Naive thymus-derived CD8-positive, alpha-beta T cell (primary cell): Measurements from ENCODE around the gene ANKRD22. TPM values are rescaled to one million over a fixed set of nuclear protein-coding genes. Genes with fewer than 3 reads are reported as not detected.
A peak's percentile ranks its signal among the peaks of the same experiment; 100 is the strongest.

Experiments used
- ATAC-seq, 2 donors: fragments of 150-1000 bp; cut with Tn5 transposase in 1 of 2; sonication (Bioruptor Pico), chemical (Tn5 transposase) in 1 of 2; 1 replicate in 1 of 2; 2 replicates in 1 of 2; pipeline ENCODE4 v1.10.0; 2021; ENCODE audit warnings: mild to moderate bottlenecking in 2 of 2, moderate library complexity in 2 of 2
- POLR2A ChIA-PET: fragments of 350-600 bp; sonication (Branson Sonifier 250); formaldehyde crosslinking; loops from one replicate; lab custom pipeline; 2021; ENCODE audit warnings: antibody characterized with exemption; lab: Charles Lee
- DNase-seq, 10 donors: peaks; one replicate each; pipeline versions ENCODE4 v3.0.0 to v3.0.0-alpha.2; 2020 to 2022
- H3K27ac Mint-ChIP-seq, 10 donors: one replicate each; pipeline ENCODE4 v1.8.0; 2020 to 2022; ENCODE audit warnings: mild to moderate bottlenecking in 10 of 10, mixed read lengths in 10 of 10, moderate library complexity in 4 of 10, inconsistent platforms in 1 of 10
- H3K27me3 Mint-ChIP-seq, 5 donors: one replicate each; pipeline ENCODE4 v1.8.0; 2021 to 2022; ENCODE audit warnings: mixed read lengths in 5 of 5
- H3K36me3 Mint-ChIP-seq, 3 donors: one replicate each; pipeline ENCODE4 v1.8.0; 2020 to 2022; ENCODE audit warnings: mixed read lengths in 3 of 3, mild to moderate bottlenecking in 2 of 3, inconsistent platforms in 1 of 3
- H3K4me1 Mint-ChIP-seq, 4 donors: one replicate each; pipeline ENCODE4 v1.8.0; 2021 to 2022; ENCODE audit warnings: mixed read lengths in 4 of 4
- H3K4me3 Mint-ChIP-seq, 10 donors: one replicate each; pipeline ENCODE4 v1.8.0; 2020 to 2022; ENCODE audit warnings: mild to moderate bottlenecking in 10 of 10, mixed read lengths in 10 of 10, moderate library complexity in 6 of 10, inconsistent platforms in 1 of 10
- H3K9me3 Mint-ChIP-seq, 9 donors: one replicate each; pipeline ENCODE4 v1.8.0; 2020 to 2022; ENCODE audit warnings: mixed read lengths in 9 of 9, mild to moderate bottlenecking in 3 of 9, inconsistent platforms in 1 of 9, moderate library complexity in 1 of 9
- polyA plus RNA-seq, 3 donors: library from polyadenylated mRNA; unstranded; fragments of 300-500 nt; fragmentation: Illumina TruSeq; gene quantifications; one replicate each; pipeline ENCODE4 v1.2.3, GENCODE V29; 2021
- total RNA-seq, 8 experiments: library from RNA in 2 of 8; stranded (reverse) in 2 of 8; gene quantifications; one replicate each; pipeline ENCODE4 v1.2.3 and lab custom pipeline; 2021 to 2026

ANKRD22 gene
- total and polyA plus RNA-seq, 5 experiments from 2014 or later = 0.23 to 0.63 (median 0.34) TPM; not detected in 1

DNA sequence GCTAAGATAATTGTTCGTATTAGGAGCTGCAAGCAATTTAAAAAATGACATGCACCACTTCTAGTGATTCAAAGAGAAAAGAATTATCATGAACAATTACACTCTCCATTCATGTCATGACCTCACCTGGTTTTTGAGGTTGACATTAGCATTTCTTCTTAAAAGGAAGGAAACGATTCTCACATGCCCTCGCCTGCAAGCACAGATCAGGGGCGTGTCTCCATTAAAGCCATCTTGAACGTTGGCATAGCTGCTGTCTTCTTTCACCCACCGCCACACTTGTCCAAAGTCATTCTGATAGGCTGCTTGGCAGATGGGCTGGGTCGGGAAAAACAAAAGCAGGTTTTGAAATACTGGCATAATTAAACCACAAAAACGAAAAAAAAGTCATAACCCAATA, 19.9 kb downstream of the ANKRD22 start:
- peak overlapping the region in 5 of 10 donors; percentile 2 to 35 (median 19) for H3K4me3 Mint-ChIP-seq

DNA sequence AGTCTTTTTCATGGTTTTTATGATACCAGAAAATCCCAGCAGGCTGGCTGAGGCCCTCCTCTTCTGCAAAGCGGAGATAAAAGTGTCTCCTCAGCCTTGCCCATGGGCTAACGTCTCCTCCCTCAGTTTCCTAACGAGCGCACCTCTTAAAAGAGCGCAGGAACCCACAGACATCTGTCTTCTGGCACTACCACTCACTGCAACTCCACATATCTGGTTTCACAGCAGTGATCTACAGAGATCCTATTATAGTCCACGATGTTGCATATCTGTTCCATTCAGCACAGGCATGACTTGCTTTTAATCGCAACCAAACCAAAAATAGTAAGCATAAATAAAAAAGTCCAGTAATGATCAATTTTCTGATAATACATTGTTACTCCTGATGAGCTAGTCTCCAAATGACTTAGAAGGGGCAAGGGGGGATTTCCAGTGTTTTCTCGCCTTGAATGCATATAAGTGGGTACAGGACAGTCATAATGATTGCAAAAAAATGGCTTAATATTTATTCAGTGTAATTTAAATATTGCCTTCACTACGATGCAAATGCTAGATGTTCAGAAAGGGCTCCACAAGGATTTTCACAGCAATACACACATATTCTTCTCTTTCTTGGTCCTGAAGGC, 20.9 kb downstream of the ANKRD22 start:
- Mint-ChIP-seq H3K36me3 (no peaks in the 10 kb centered on the region), H3K27me3 (peaks cover 0 to 4% (median 0%) of the 10 kb centered on the region in 5 donors), H3K27ac (peak overlapping the region in 2 of 10 donors; percentile 64 to 73), H3K4me1 (peaks cover 21 to 49% (median 48%) of the 10 kb centered on the region in 4 donors), H3K9me3 (peaks cover 0 to 10% (median 0%) of the 10 kb centered on the region in 9 donors), H3K4me3 (peak overlapping the region in 1 of 10 donors; percentile 7)
- POLR2A ChIA-PET = interaction anchor here (0.8 to 1.4 kb wide), 2 partner anchors 160 to 969 kb away, joined by 3 read pairs; partner anchors contain the start of gene FAS
- no peak for ATAC-seq
- DNase-seq = no peak

More for the DNA sequence above, 19.9 kb downstream of the ANKRD22 start:
- POLR2A ChIA-PET = interaction anchor here (0.6 to 1.4 kb wide), 3 partner anchors 159 to 1877 kb away, joined by 3 read pairs; partner anchors contain the start of gene FAS
- H3K27ac Mint-ChIP-seq = peak overlapping the region in 4 of 10 donors; percentile 54 to 73 (median 58)
- ATAC-seq (peak; percentile 57 to 74), DNase-seq (peak in 8 of 10 donors; percentile 1 to 64 (median 38))
- peaks cover 13 to 40% (median 38%) of the 10 kb centered on the region in 4 donors for H3K4me1 Mint-ChIP-seq
- H3K36me3 Mint-ChIP-seq = no peaks in the 10 kb centered on the region
- H3K27me3 Mint-ChIP-seq = peaks cover 0 to 4% (median 0%) of the 10 kb centered on the region in 5 donors
- H3K9me3 Mint-ChIP-seq = peaks cover 0 to 2% (median 0%) of the 10 kb centered on the region in 9 donors

DNA sequence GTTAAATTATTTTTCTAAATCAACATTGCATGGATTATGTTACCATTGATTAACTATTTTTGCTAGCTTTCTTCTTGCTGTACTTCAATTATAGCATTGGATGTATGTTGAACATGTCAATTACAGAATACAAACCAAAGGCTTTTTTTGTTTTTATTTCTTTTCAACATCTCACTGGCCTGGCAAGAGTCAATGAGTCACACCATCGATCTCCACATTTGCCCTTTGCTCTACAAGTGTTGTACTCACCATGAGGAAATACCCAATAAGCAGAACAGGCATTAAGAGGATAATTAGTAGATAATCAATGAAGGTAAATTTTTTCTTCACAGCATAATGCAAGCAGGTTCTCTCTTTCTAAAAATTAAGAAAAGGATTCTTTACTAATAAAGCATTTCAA, 23.3 kb downstream of the ANKRD22 start:
- Mint-ChIP-seq H3K27ac (no peak overlapping the region), H3K27me3 (peaks cover 0 to 4% (median 0%) of the 10 kb centered on the region in 5 donors), H3K4me3 (no peak overlapping the region), H3K4me1 (peaks cover 28 to 61% (median 58%) of the 10 kb centered on the region in 4 donors), H3K9me3 (peaks cover 0 to 10% (median 0%) of the 10 kb centered on the region in 9 donors), H3K36me3 (peaks cover 0 to 3% (median 0%) of the 10 kb centered on the region in 3 donors)
- ATAC-seq (no peak), DNase-seq (no peak)
- POLR2A ChIA-PET = interaction anchor here (1.0 to 1.2 kb wide), 2 partner anchors 18 to 52 kb away, joined by 3 to 8 read pairs; partner anchors contain the start of gene STAMBPL1

DNA sequence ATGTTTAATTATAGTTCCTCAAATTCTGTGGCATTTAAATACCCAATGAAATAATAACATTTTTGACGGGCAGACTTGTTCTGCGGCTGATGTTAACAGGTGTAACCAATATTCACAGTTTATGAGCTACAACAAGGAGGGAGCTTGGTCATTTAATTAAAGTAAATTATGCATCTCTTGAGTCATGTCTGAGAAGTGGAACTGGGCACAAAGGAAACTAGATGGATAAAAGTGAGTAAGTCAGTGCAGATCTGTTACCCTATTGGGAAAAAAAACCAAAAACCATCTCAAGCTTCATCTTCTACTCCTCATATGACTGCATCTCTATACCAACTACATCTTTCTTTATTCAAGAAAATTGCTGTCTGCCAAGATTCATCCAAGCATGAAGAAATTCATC, 24.0 kb downstream of the ANKRD22 start:
- no peak overlapping the region for H3K4me3 Mint-ChIP-seq
- POLR2A ChIA-PET = interaction anchor here (1.0 to 1.4 kb wide), 3 partner anchors 7 to 52 kb away, joined by 3 to 8 read pairs (median 3); partner anchors contain the start of gene STAMBPL1
- peaks cover 0 to 10% (median 0%) of the 10 kb centered on the region in 9 donors for H3K9me3 Mint-ChIP-seq
- no peak overlapping the region for H3K27ac Mint-ChIP-seq
- ATAC-seq (no peak), DNase-seq (no peak)
- H3K36me3 Mint-ChIP-seq = peaks cover 0 to 3% (median 0%) of the 10 kb centered on the region in 3 donors
- peaks cover 0 to 4% (median 0%) of the 10 kb centered on the region in 5 donors for H3K27me3 Mint-ChIP-seq
- peaks cover 26 to 54% (median 52%) of the 10 kb centered on the region in 4 donors for H3K4me1 Mint-ChIP-seq

DNA sequence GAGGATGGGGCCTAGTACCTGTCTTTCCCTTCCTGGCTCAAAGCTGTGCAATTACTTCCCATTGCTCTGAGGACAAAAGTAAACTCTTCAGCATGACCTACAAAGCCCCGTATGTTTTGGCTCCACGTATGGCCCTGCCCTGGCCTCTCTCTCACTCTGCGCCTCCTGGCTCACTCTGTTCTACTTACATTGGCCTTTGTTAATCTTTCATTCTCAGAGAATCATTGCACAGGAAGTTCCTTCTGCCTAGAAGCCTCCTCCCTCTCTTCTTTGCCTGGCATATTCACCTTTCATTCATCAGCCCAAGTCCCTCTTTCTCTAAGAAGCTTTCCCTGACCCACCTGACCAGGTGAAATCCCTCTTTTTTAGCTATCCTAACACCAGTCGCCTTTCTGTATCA, 25.3 kb downstream of the ANKRD22 start:
- peak overlapping the region in 9 of 10 donors; percentile 7 to 64 (median 45) for H3K4me3 Mint-ChIP-seq
- peaks cover 0 to 3% (median 0%) of the 10 kb centered on the region in 3 donors for H3K36me3 Mint-ChIP-seq
- peak overlapping the region; percentile 16 to 98 (median 78) for H3K27ac Mint-ChIP-seq
- DNase-seq (no peak), ATAC-seq (peak in 1 of 2 donors; percentile 47)
- H3K27me3 Mint-ChIP-seq = peaks cover 0 to 4% (median 0%) of the 10 kb centered on the region in 5 donors
- POLR2A ChIA-PET = interaction anchor here (0.6 to 3.9 kb wide), 4 partner anchors 9 to 66 kb away, joined by 3 to 16 read pairs (median 4); partner anchors contain the start of genes LIPN and STAMBPL1
- peaks cover 0 to 10% (median 0%) of the 10 kb centered on the region in 9 donors for H3K9me3 Mint-ChIP-seq
- H3K4me1 Mint-ChIP-seq = peaks cover 26 to 53% (median 49%) of the 10 kb centered on the region in 4 donors

DNA sequence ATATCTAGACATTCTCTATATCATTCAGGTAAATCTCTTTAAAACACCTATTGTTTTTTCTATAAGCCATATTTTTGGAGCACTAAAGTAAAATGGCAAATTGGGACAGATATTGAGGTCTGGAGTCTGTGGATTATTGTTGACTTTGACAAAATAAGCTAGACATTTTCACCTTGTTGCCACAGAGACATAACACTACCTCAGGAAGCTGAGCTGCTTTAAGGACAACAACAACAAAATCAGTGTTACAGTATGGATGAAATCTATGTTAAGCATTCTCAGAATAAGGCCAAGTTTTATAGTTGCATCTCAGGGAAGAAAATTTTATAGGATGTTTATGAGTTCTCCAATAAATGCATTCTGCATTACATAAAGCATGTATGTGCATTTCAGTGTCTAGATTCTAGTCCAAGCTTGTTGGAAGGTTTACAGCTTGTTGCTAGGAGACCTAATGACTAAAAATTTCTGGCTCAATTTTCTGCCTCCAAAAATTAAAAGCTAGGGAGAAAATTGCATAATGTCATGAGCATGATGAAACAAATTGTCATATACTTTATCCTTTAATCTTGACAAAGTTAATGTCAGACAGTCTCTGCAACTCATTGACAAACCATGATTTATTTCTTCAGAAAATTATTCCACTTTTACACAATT, 30.8 kb downstream of the ANKRD22 start:
- Mint-ChIP-seq H3K4me1 (peaks cover 13 to 36% (median 33%) of the 10 kb centered on the region in 4 donors), H3K27ac (peak overlapping the region in 1 of 10 donors; percentile 76), H3K4me3 (no peak overlapping the region), H3K36me3 (peaks cover 0 to 3% (median 0%) of the 10 kb centered on the region in 3 donors), H3K27me3 (no peaks in the 10 kb centered on the region), H3K9me3 (peaks cover 0 to 5% (median 0%) of the 10 kb centered on the region in 9 donors)
- ATAC-seq = no peak
- POLR2A ChIA-PET = no interaction called here
- DNase-seq = no peak

DNA sequence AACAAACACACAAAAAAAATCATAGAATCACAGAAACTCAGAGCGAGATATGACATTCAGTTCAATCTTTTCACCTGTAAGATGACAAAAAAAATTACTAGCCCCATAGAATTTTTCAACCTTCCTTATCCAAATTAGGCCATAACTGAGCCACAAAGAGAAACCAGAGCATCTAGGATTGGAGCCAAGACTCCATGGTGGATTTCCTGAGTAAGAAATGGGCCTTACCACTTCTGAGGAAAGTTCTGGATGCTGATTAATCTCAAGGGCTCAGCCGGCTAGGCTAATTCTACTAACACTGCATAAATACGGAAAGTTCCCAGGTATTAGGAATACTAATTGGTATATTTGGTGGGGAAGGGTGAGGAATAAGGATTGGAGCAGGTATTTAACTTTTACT, 32.4 kb downstream of the ANKRD22 start:
- H3K4me1 Mint-ChIP-seq = peaks cover 10 to 31% (median 27%) of the 10 kb centered on the region in 4 donors
- no peak for ATAC-seq
- H3K36me3 Mint-ChIP-seq = peaks cover 0 to 3% (median 0%) of the 10 kb centered on the region in 3 donors
- H3K27me3 Mint-ChIP-seq = no peaks in the 10 kb centered on the region
- peaks cover 0 to 5% (median 0%) of the 10 kb centered on the region in 9 donors for H3K9me3 Mint-ChIP-seq
- H3K4me3 Mint-ChIP-seq = no peak overlapping the region
- POLR2A ChIA-PET = no interaction called here
- DNase-seq = no peak
- no peak overlapping the region for H3K27ac Mint-ChIP-seq

DNA sequence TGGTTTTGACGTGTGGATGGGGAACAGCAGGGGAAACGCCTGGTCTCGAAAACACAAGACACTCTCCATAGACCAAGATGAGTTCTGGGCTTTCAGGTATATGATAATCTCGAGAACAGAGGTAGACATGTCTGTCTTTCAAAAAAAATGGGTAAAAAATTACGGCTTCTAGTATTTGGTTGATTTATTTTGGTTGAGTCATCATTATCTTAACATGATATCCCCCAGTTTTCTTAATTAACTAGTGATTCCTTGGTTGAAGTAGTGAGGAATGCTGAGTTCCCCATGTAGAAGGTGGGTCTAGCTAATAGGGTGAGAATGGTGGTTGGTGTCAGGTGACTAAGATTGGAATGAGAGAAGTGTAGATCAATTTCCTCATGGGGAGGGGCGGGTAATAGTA, 38.4 kb downstream of the ANKRD22 start:
- no peak for DNase-seq
- Mint-ChIP-seq H3K9me3 (no peaks in the 10 kb centered on the region), H3K4me1 (peaks cover 11 to 25% (median 16%) of the 10 kb centered on the region in 4 donors), H3K27me3 (no peaks in the 10 kb centered on the region), H3K27ac (no peak overlapping the region), H3K36me3 (no peaks in the 10 kb centered on the region), H3K4me3 (no peak overlapping the region)
- POLR2A ChIA-PET = no interaction called here
- no peak for ATAC-seq

DNA sequence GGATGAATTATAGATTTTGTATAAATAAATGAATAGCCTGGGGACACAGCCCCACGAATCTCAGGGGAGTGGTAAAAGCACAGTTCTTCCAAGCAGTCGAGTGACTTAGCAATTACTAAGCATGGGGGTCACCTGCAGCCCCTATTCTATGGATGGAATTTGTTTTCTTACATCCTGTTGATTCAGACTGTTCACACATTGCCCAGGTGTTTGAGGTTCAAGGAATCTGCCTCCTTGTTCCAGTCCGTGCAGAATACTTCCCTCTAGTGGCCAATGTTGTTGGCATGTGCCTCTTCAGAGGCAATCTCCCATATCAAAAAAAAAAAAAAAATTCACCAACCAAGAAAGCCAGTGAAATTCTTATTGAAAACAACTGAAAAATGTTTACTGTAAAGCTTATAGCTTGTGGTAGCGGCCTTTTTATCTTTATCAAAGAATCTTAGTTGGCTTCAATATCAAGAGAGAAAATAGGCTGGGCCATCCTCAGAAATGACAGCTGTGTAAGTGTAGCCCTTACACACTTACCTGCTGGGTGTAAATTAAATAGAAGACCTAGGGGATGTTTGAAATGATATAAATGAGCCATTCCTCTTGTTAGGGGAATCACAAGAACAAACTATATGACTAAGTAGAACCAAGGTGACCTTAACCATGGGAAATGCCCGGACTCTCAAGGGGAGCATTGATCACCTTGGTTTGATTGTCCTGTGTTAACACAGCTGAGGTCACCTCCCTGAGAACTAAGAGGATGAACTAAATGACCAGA, 41.3 kb downstream of the ANKRD22 start:
- Mint-ChIP-seq H3K27me3 (no peaks in the 10 kb centered on the region), H3K27ac (no peak overlapping the region), H3K4me3 (no peak overlapping the region), H3K4me1 (peaks cover 7 to 13% (median 8%) of the 10 kb centered on the region in 4 donors), H3K9me3 (no peaks in the 10 kb centered on the region), H3K36me3 (no peaks in the 10 kb centered on the region)
- peak in 5 of 10 donors; percentile 11 to 53 (median 38) for DNase-seq
- ATAC-seq = peak; percentile 79 to 80
- POLR2A ChIA-PET = interaction anchor here (0.7 to 2.2 kb wide), 4 partner anchors 14 to 180 kb away, joined by 3 to 7 read pairs (median 5); partner anchors contain the start of genes FAS and STAMBPL1

DNA sequence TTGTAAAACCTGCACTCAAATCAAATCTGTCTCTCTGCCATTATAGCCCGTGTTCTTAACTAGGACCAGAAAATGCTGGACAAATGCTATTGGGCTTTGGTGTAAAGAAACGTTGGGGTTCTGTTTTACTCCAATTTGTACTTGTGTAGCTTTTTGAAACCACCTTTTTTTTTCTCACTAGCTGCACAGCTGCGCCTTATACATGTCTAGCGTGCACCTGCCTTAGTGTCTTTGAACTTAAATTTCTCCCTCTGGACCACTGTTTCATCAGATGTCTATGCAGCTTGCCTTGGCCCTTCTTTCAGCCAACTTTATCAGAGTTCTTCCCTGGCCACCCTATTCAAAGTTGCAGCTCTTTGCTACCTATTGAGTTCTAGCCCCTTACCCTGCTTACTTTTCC, 42.0 kb downstream of the ANKRD22 start:
- H3K27ac Mint-ChIP-seq = no peak overlapping the region
- POLR2A ChIA-PET = interaction anchor here (1.1 to 2.2 kb wide), 2 partner anchors 19 to 70 kb away, joined by 3 to 7 read pairs; partner anchors contain the start of gene STAMBPL1

DNA sequence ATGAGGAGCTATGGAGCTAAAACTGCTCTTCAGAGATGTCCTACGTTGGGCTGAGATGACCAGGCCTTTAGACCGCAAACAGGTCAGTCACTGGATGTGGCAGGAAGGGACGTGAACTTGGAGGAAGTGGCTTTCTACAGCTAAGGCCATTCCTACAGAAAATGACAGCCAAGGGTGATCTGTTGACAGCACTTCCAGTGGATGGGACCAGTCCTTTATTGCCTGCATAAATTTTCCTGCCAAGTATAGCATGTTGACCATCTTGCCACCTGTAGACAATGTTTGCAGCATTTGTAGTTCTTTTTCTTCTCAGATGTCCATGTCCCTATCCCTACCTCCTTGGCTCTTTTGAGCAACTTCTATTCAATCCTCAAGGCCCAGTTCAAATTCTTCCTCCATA, 45.7 kb downstream of the ANKRD22 start:
- Mint-ChIP-seq H3K27ac (no peak overlapping the region), H3K4me1 (peaks cover 4 to 8% (median 4%) of the 10 kb centered on the region in 4 donors), H3K27me3 (peaks cover 0 to 4% (median 0%) of the 10 kb centered on the region in 5 donors), H3K9me3 (no peaks in the 10 kb centered on the region), H3K36me3 (no peaks in the 10 kb centered on the region), H3K4me3 (no peak overlapping the region)
- ATAC-seq (no peak), DNase-seq (no peak)
- POLR2A ChIA-PET = no interaction called here

More for the DNA sequence above, 42.0 kb downstream of the ANKRD22 start:
- no peak overlapping the region for H3K4me3 Mint-ChIP-seq
- no peak for ATAC-seq
- H3K36me3 Mint-ChIP-seq = no peaks in the 10 kb centered on the region
- DNase-seq = no peak
- no peaks in the 10 kb centered on the region for H3K9me3 Mint-ChIP-seq
- peaks cover 4 to 8% (median 6%) of the 10 kb centered on the region in 4 donors for H3K4me1 Mint-ChIP-seq
- no peaks in the 10 kb centered on the region for H3K27me3 Mint-ChIP-seq

DNA sequence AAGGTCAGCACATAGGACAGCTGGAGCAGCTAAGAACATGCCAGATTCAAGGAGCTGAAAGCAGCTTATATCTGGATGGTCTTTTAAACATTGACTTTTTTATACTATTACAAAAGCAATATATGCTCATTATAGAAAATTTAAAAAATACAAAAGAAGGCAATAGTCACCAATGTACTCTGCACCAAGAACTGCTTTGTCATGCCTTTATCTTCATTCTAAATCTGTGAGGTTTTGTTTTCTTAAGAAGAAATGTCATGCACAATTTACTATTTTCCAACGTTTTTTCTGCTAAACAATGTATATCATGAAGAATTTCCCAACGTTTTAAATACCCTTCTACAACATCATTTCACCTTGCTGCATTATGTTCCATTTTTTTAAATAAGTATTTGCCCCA, 46.3 kb downstream of the ANKRD22 start:
- Mint-ChIP-seq H3K4me3 (no peak overlapping the region), H3K27me3 (peaks cover 0 to 4% (median 0%) of the 10 kb centered on the region in 5 donors), H3K9me3 (no peaks in the 10 kb centered on the region), H3K27ac (no peak overlapping the region), H3K4me1 (peaks cover 3 to 5% (median 4%) of the 10 kb centered on the region in 4 donors), H3K36me3 (no peaks in the 10 kb centered on the region)
- ATAC-seq (no peak), DNase-seq (no peak)
- POLR2A ChIA-PET = no interaction called here
